Ectodermal cell (in vitro differentiated cells): Measurements from ENCODE around the gene CDK4.
A peak's percentile ranks its signal among the peaks of the same experiment; 100 is the strongest.

Source experiments
- H3K27ac ChIP-seq: 2 replicates; pipeline ENCODE4 v1.7.0; 2013; ENCODE audit warnings: mild to moderate bottlenecking, low read depth, low read length; ENCODE audit not compliant: insufficient read depth, poor library complexity, severe bottlenecking
- H3K27me3 ChIP-seq: 2 replicates; pipeline ENCODE4 v1.7.0; 2013; ENCODE audit warnings: mild to moderate bottlenecking, low read length; ENCODE audit not compliant: insufficient read depth, control insufficient read depth, poor library complexity, severe bottlenecking
- H3K36me3 ChIP-seq: one replicate; pipeline ENCODE4 v1.7.0; 2013; ENCODE audit warnings: low read length; ENCODE audit not compliant: control insufficient read depth, insufficient read depth
- H3K4me1 ChIP-seq: one replicate; pipeline ENCODE4 v1.7.0; 2013; ENCODE audit warnings: low read length; ENCODE audit not compliant: control insufficient read depth, insufficient read depth
- H3K4me3 ChIP-seq: 2 replicates; pipeline ENCODE4 v1.7.0; 2013; ENCODE audit warnings: low read depth, low read length, control low read depth; ENCODE audit not compliant: insufficient read depth
- H3K9me3 ChIP-seq: 2 replicates; pipeline ENCODE4 v1.7.0; 2013; ENCODE audit warnings: mild to moderate bottlenecking, low read length, moderate library complexity; ENCODE audit not compliant: control insufficient read depth
- WGBS, 2 experiments: methylation state at CpG; one replicate each; pipeline ENCODE4 v1.1.7; 2013; ENCODE audit warnings: missing lambda C conversion rate in 2 of 2; 5-methylcytosine and 5-hydroxymethylcytosine counted together

CDK4 gene

DNA sequence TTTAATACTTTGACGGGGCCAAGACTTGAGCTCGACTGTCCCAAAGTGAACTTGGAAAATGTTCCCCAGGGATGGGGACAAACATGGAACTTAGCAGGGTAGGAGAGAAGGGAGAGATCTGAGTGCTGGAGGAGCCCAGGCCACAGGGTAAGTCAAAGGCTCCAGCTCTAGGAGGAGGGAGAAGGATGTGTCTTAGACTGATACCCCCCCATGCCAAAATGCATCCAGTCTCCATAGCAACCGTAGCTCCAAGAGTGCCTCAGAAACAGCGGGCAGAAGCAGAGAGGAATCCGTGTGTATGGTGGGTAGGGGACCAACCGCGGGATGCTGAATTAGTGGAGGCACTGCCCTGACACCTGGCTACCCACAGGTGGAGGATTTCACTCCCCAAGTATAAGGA is 12.7 kb downstream of the CDK4 start:
- H3K27ac ChIP-seq, result no peak overlapping the region
- H3K4me1 ChIP-seq, result peaks cover 30% of the 10 kb centered on the region
- no peaks in the 10 kb centered on the region for H3K36me3 ChIP-seq
- peaks cover 98% of the 10 kb centered on the region for H3K27me3 ChIP-seq
- peak overlapping the region; percentile 44 for H3K4me3 ChIP-seq
- 18% methylated on average over 7 of the region's 7 CpGs for WGBS, 2 experiments
- H3K9me3 ChIP-seq, result no peaks in the 10 kb centered on the region

DNA sequence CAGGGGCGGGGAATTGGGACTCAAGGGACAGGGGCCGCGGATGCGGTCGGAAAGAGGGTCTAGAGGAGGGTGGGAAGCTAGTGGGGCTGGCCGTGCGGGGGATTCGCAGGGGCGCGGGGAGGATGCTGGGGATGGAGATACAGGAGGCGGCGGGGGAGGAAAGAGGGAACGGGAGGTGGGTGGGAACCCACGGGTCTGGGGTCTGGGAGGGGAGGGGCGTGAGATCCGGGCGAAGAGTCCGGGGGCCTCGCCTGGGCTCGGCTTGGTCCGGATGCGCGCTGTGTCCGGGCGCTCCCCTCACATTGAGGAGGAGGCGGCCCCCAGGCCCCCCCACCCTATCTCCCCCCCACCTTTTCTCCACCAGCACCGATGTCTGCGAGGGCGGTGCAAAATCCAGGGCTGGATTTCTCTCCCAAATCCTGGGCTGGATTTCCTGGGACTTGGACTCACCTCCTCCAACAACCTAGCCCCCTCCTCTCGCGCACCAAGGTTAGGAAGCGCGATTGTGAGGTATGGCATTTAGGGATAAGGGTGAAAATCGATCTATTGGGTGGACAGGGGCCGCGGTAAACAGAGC is 13.4 kb downstream of the CDK4 start, which contains the start of gene AGAP2:
Gene AGAP2 (minus strand): TSS at position 82 of the 577 bp plus-strand sequence. CDS start 496 bp downstream, outside the sequence.
- no peak within 1 kb of the TSS for H3K27ac ChIP-seq
- H3K36me3 ChIP-seq, result no peaks in the 10 kb centered on the region
- no peaks in the 10 kb centered on the region for H3K9me3 ChIP-seq
- H3K4me3 ChIP-seq, result peak within 1 kb of the TSS; percentile 44
- peaks cover 30% of the 10 kb centered on the region for H3K4me1 ChIP-seq
- peaks cover 99% of the 10 kb centered on the region for H3K27me3 ChIP-seq
- WGBS, 2 experiments, result 0 to 1% methylated on average over 33 to 34 of the region's 36 CpGs

DNA sequence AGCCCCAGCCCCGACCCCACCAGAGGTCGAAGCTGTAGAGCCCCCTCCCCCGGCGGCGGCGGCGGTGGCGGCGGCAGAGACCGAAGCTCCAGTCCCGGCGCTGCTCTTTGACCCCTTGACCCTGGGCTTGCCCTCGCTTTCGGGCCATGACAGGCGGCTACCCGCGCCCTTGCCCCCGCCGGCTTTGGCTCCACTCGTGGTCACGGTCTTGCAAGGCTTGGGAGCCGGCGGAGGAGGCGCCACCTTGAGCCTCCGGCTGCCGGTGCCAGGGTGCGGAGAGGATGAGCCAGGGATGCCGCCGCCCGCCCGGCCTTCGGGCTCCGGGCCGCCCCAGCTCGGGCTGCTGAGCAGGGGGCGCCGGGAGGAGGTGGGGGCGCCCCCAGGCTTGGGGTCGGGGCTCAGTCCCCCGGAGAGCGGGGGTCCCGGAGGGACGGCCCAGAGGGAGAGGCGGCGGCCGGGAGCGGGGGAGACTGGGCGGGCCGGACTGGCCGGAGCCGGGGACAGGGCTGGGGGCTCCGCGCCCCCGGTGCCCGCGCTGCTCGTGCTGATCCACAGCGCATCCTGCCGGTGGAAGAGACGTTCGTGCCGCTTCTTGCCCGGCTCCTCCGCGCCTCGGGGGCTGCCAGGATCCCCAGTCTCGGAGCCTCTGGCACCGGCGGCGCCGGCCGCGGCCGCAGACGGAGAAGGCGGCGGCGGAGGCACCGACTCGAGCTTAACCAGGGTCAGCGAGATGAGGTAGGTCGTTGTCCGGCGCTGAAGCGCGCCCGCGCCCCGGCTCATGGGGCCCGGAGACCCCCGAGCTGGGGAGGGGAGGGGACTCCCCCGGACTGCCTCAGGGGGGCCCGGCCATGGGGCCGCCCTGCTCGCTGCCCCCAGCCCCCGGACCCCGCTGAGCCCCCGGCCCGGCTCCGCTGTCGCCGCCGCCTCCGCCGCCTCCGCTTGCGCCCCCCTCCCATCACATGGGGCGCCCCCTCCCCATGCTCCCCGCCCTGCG is 14.3 kb downstream of the CDK4 start:
- Histone ChIP-seq H3K9me3 (no peaks in the 10 kb centered on the region), H3K4me1 (peaks cover 30% of the 10 kb centered on the region), H3K36me3 (no peaks in the 10 kb centered on the region), H3K4me3 (peak overlapping the region; percentile 44), H3K27me3 (peaks cover 100% of the 10 kb centered on the region), H3K27ac (no peak overlapping the region)
- 1% methylated on average over 106 to 110 of the region's 110 CpGs for WGBS, 2 experiments

DNA sequence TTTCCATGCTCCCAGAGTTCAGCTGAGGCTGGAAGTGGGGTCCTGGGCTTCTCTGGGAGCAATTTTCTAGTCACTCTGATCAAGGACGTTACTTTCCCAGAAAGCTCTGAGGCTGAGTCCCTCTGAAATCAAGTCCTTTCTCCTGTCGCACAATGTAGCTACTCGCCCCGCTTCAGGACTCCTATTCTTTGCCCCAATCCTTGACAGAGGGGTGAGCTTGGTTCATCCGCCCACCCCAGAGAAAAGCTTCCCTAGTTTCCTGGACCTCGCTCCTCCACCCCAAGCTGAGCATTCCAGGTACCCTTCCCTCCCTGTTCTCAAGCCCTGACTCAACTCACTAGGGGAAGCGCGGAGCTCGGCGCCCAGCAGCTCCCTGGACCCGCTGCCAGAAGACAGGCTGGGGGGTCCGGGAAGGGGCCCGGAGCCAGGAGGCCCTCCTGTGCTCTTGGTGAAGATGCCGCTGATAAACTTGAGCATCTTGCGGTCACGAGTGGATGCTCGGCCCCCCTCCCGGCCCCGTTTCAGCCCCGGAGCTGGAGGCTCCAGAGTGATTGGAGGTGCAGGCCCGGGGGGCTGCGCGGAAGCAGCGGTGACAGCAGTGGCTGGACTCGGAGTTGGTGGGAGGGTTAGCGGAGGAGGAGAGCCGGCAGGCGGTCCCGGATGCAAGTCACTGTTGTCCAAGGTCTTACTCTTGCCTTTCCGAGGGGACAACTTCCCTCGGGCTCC is 15.2 kb downstream of the CDK4 start:
- peaks cover 30% of the 10 kb centered on the region for H3K4me1 ChIP-seq
- WGBS, 2 experiments, result 3% methylated on average over 31 of the region's 31 CpGs
- no peak overlapping the region for H3K27ac ChIP-seq
- no peaks in the 10 kb centered on the region for H3K36me3 ChIP-seq
- H3K9me3 ChIP-seq, result no peaks in the 10 kb centered on the region
- H3K27me3 ChIP-seq, result peaks cover 100% of the 10 kb centered on the region
- H3K4me3 ChIP-seq, result no peak overlapping the region

DNA sequence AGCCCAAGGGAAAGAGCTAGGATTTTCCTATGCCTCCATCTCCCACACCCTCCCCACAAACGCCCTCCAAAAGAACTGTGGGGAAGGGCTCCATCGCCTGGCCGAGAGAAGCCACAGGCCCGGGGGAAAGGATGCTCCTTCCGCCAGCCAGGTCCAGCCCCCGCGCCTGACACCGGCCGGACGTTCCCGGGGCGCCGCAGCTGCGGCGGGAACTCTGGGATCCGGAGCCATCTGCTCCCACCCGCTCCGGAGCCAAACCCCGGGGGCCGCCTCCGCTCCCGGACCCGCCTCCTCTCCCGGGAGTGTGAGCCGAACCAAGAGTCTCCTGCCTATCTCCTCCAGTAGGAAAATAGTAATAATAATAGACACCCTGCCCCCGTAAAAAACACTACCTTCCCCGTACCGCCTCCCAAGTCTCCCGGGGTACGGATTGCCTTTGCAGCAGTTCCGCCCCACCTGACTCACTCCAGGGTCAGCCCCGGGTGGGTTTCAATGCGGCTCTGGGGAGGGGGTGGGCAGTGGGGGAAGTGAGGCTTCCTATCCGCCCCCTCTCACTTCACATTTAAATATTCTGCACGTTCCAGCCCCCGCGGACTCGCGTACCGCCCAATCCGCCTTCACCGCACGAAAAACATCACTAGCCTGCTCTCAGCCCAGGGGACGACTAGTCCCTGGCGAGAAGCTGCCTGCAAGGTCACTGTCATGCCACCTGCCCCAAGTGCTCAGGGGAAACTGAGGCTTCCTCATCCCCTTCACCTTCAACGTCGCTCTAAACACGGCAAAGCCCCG is 16.0 kb downstream of the CDK4 start:
- Histone ChIP-seq H3K36me3 (no peaks in the 10 kb centered on the region), H3K9me3 (no peaks in the 10 kb centered on the region), H3K4me1 (peaks cover 30% of the 10 kb centered on the region), H3K4me3 (peak overlapping the region; percentile 16), H3K27me3 (peaks cover 100% of the 10 kb centered on the region), H3K27ac (no peak overlapping the region)
- 1% methylated on average over 47 to 49 of the region's 49 CpGs for WGBS, 2 experiments

DNA sequence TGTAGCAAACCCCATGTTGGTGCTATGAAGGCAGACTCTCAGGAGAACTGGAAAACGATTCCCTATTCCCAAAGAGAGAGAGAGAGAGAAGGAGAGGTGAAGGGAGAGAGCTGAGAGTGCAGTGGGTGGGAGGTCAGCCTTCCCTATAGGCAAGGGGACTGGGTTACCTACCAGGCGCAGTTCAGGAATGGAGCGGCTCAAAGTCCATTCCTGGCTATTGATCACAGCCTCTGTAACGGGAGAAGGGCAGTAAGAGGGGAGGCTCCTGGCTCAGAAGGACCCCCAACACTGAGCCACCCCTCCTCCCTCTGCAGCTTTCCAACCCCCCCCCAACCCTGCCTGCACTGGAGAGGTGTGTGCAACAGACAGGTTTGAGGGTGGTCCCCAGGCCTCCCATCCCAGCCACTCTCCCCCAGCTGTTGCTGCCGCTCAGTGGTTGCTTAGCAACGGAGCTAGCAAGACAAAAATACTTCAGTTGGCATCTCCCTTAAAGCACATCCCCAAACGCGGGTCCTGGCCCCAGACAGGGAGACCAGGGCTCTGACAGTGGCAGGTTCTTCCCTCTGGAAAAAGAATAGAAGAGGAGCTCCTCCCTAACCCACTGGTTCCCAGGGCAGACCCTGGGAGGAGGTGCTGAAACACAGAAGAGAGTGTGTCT is 16.8 kb downstream of the CDK4 start:
- Histone ChIP-seq H3K27ac (no peak overlapping the region), H3K9me3 (no peaks in the 10 kb centered on the region), H3K27me3 (peaks cover 100% of the 10 kb centered on the region), H3K36me3 (no peaks in the 10 kb centered on the region), H3K4me1 (peaks cover 30% of the 10 kb centered on the region), H3K4me3 (no peak overlapping the region)
- WGBS, 2 experiments, result 17 to 19% methylated on average over 8 of the region's 8 CpGs

DNA sequence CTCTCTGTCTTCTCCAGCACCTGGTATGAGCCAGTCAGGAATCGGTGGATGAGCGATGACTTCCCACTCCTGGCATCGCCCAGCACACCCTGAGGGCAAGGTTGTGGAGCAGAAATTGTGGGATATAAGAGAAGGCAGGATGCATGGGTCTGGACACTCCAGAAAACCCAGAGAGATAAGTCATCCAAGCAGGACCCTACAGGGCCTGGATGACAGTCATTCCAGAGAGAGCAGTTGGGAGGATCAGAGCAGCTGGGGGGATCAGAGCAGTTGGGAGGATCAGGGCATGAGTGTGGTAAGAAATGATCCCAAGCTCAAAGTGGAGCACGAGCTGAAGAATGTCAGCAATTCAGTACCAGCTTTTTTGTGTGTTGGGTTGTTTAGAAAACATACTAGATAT is 17.5 kb downstream of the CDK4 start:
- WGBS, 2 experiments, result 83% methylated on average over 4 of the region's 4 CpGs
- H3K4me1 ChIP-seq, result peaks cover 25% of the 10 kb centered on the region
- H3K9me3 ChIP-seq, result no peaks in the 10 kb centered on the region
- no peak overlapping the region for H3K27ac ChIP-seq
- H3K27me3 ChIP-seq, result peaks cover 100% of the 10 kb centered on the region
- no peak overlapping the region for H3K4me3 ChIP-seq
- H3K36me3 ChIP-seq, result no peaks in the 10 kb centered on the region

DNA sequence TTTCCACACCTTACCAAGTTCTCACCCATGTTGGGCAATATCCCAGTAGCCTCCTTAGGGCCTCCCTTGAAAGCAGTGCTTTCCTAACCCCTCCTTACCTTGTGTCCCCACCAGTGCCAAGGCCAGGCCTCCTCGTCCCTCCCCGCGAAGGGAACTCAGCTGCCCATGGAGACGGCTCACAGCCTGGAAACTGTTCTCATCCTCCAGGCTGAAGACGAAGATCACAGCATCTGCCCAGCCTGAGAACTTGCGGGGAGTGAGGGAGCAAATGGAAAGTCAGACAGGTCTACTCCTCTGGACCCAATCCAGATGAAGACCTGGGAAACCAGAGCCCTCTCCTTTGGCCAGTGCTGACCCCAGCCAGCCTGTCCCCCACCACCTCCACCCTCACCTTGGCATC is 18.2 kb downstream of the CDK4 start:
- H3K27me3 ChIP-seq, result peaks cover 100% of the 10 kb centered on the region
- H3K4me3 ChIP-seq, result no peak overlapping the region
- H3K27ac ChIP-seq, result no peak overlapping the region
- H3K4me1 ChIP-seq, result peaks cover 21% of the 10 kb centered on the region
- WGBS, 2 experiments, result 80 to 81% methylated on average over 6 of the region's 6 CpGs
- no peaks in the 10 kb centered on the region for H3K9me3 ChIP-seq
- no peaks in the 10 kb centered on the region for H3K36me3 ChIP-seq
